H1 (cell line): ENCODE measurements around the gene RBM47.

ENCODE experiments used
- CEBPB ChIP-seq: IDR thresholded peaks from 2 replicates; pipeline ENCODE4 v1.6.1; 2012; ENCODE audit warnings: low read depth, low read length
- JUN ChIP-seq: IDR thresholded peaks from 2 replicates; pipeline ENCODE4 v1.6.1; 2011; ENCODE audit warnings: low read depth, mild to moderate bottlenecking, improper control_type of control experiment, low read length
- JUND ChIP-seq: IDR thresholded peaks from 2 replicates; pipeline ENCODE4 v1.6.1; 2011; ENCODE audit warnings: mild to moderate bottlenecking, improper control_type of control experiment, low read length
- KDM5A ChIP-seq: fragments of 200-600 bp; IDR thresholded peaks from 2 replicates; pipeline ENCODE4 v1.7.1; 2012; ENCODE audit warnings: mild to moderate bottlenecking, low read length, inconsistent platforms, mixed read lengths
- MAFK ChIP-seq: IDR thresholded peaks from 2 replicates; pipeline ENCODE4 v1.6.1; 2012; ENCODE audit warnings: low read depth, mild to moderate bottlenecking, improper control_type of control experiment, low read length
- POLR2A ChIP-seq, 2 experiments: IDR thresholded peaks; 1 replicate in 1 of 2; 2 replicates in 1 of 2; pipeline ENCODE4 v1.6.1; 2011; ENCODE audit warnings: low read depth in 2 of 2, low read length in 2 of 2, mild to moderate bottlenecking in 2 of 2; ENCODE audit errors: control extremely low read depth in 1 of 2
- POLR2AphosphoS5 ChIP-seq: IDR thresholded peaks from 2 replicates; pipeline ENCODE4 v1.6.1; 2011; ENCODE audit warnings: low read depth, low read length
- RNF2 ChIP-seq: fragments of 200-900, 300-1000 bp; sonication (generic); IDR thresholded peaks from 2 replicates; pipeline ENCODE4 v1.7.1; 2016; ENCODE audit warnings: borderline replicate concordance, low read depth, mild to moderate bottlenecking, antibody characterized with exemption, low read length; ENCODE audit not compliant: poor library complexity, severe bottlenecking; ENCODE audit errors: missing control alignments
- TBP ChIP-seq: IDR thresholded peaks from 2 replicates; pipeline ENCODE4 v1.6.1; 2011; ENCODE audit warnings: low read depth, low read length, improper control_type of control experiment
- USF2 ChIP-seq: IDR thresholded peaks from 2 replicates; pipeline ENCODE4 v1.6.1; 2011; ENCODE audit warnings: low read length, improper control_type of control experiment
- TF ChIP-seq, protein P1 (sequence below), 3 experiments: IDR thresholded peaks; 1 replicate in 2 of 3; 2 replicates in 1 of 3; pipeline versions ENCODE4 v1.5.1 to v1.6.1; 2011; ENCODE audit warnings: low read length in 3 of 3, mild to moderate bottlenecking in 3 of 3, inconsistent platforms in 2 of 3, low read depth in 1 of 3, moderate library complexity in 1 of 3; ENCODE audit not compliant: insufficient read depth in 1 of 3; ENCODE audit errors: control extremely low read depth in 1 of 3

GRCh38 chr4:40587351-40587750 is 42.3 kb downstream of the RBM47 start:
- TF ChIP-seq CEBPB (no peak), TBP (no peak), RNF2 (no peak), POLR2AphosphoS5 (no peak), USF2 (no peak), JUND (no peak), JUN (no peak), POLR2A (IDR thresholded peaks at IDR 0.05; ENCODE audit: control extremely low read depth in 1 of 2, low read depth in 2 of 2, low read length in 2 of 2) (no peak), KDM5A (no peak), MAFK (no peak)
- TF ChIP-seq, protein P1, sequence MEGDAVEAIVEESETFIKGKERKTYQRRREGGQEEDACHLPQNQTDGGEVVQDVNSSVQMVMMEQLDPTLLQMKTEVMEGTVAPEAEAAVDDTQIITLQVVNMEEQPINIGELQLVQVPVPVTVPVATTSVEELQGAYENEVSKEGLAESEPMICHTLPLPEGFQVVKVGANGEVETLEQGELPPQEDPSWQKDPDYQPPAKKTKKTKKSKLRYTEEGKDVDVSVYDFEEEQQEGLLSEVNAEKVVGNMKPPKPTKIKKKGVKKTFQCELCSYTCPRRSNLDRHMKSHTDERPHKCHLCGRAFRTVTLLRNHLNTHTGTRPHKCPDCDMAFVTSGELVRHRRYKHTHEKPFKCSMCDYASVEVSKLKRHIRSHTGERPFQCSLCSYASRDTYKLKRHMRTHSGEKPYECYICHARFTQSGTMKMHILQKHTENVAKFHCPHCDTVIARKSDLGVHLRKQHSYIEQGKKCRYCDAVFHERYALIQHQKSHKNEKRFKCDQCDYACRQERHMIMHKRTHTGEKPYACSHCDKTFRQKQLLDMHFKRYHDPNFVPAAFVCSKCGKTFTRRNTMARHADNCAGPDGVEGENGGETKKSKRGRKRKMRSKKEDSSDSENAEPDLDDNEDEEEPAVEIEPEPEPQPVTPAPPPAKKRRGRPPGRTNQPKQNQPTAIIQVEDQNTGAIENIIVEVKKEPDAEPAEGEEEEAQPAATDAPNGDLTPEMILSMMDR (IDR thresholded peaks at IDR 0.05; ENCODE audit: control extremely low read depth in 1 of 3, insufficient read depth in 1 of 3, low read depth in 1 of 3, low read length in 3 of 3) = no peak
